GM21576 (cell line): ENCODE results near the gene ATR.
"Not testable (repeated sequence)": the region's sequence is repeated elsewhere in the genome, so short reads cannot be mapped to it uniquely, and the experiment has no call there.

Experiments used
- ATAC-seq: cut with Tn5 transposase; IDR thresholded peaks from one replicate; pipeline ENCODE4 v1.9.1; 2021; ENCODE audit warnings: mild to moderate bottlenecking, moderate library complexity; ENCODE audit not compliant: unreplicated experiment

Gene ATR

GRCh38 chr3:142450881-142451280 lies 127.7 kb downstream of the ATR start:
- no peak for ATAC-seq

- no peak for ATAC-seq
These were observed 128.3 kb downstream of the ATR start for GRCh38 chr3:142450189-142450588.

- peak; percentile 80 for ATAC-seq
These were observed 130.4 kb downstream of the ATR start, which contains the start of gene XRN1 for GRCh38 chr3:142447852-142448823. TSS of gene XRN1 (minus strand) at chr3:142448037. CDS start at chr3:142447944, 93 bp downstream.

- ATAC-seq, result peak; percentile 33
These were observed 131.2 kb downstream of the ATR start for GRCh38 chr3:142447301-142447851.

- peak; percentile 56 for ATAC-seq
These were observed 132.7 kb downstream of the ATR start for GRCh38 chr3:142445816-142446254.

- ATAC-seq, result no peak
These were observed 134.2 kb downstream of the ATR start for GRCh38 chr3:142444343-142444742.

- not testable (repeated sequence) for ATAC-seq
These were observed 135.5 kb downstream of the ATR start for GRCh38 chr3:142443060-142443459.

GRCh38 chr3:142439499-142440220 lies 138.9 kb downstream of the ATR start:
- ATAC-seq, result not testable (repeated sequence)

- not testable (repeated sequence) for ATAC-seq
These were observed 140.4 kb downstream of the ATR start for GRCh38 chr3:142438096-142438495.

- ATAC-seq, result no peak
These were observed 141.5 kb downstream of the ATR start for GRCh38 chr3:142436951-142437585.

GRCh38 chr3:142434503-142434902 lies 144.0 kb downstream of the ATR start:
- ATAC-seq, result no peak

- no peak for ATAC-seq
These were observed 145.4 kb downstream of the ATR start for GRCh38 chr3:142433110-142433509.

- no peak for ATAC-seq
These were observed 149.0 kb downstream of the ATR start for GRCh38 chr3:142429582-142429981.

GRCh38 chr3:142424754-142425153 lies 153.8 kb downstream of the ATR start:
- ATAC-seq, result no peak

GRCh38 chr3:142418926-142419592 lies 159.5 kb downstream of the ATR start:
- no peak for ATAC-seq

GRCh38 chr3:142417302-142417701 lies 161.2 kb downstream of the ATR start:
- no peak for ATAC-seq

GRCh38 chr3:142400537-142400936 lies 178.0 kb downstream of the ATR start:
- ATAC-seq, result not testable (repeated sequence)
